HG02588 (cell line): ENCODE measurements around the gene POLD2.

ENCODE experiments used
- ATAC-seq: cut with Tn5 transposase; IDR thresholded peaks from one replicate; pipeline ENCODE4 v1.9.1; 2021; ENCODE audit warnings: mild to moderate bottlenecking, moderate library complexity; ENCODE audit not compliant: unreplicated experiment

The POLD2 gene

GRCh38 chr7:44102846-44103565, 20.3 kb downstream of the POLD2 start:
- no peak for ATAC-seq

- no peak for ATAC-seq
Observed at GRCh38 chr7:44101966-44102845, 21.1 kb downstream of the POLD2 start.

- no peak for ATAC-seq
Observed at GRCh38 chr7:44101303-44101965, 21.9 kb downstream of the POLD2 start.

- ATAC-seq: no peak
Observed at GRCh38 chr7:44100458-44101302, 22.7 kb downstream of the POLD2 start.

- no peak for ATAC-seq
Observed at GRCh38 chr7:44099669-44100068, 23.7 kb downstream of the POLD2 start.

GRCh38 chr7:44098092-44099068, 25.0 kb downstream of the POLD2 start:
- no peak for ATAC-seq

- peak; percentile 62 for ATAC-seq
Observed at GRCh38 chr7:44097064-44097932, 26.1 kb downstream of the POLD2 start.

GRCh38 chr7:44096326-44096881, 26.9 kb downstream of the POLD2 start:
- no peak for ATAC-seq

GRCh38 chr7:44095781-44096180, 27.6 kb downstream of the POLD2 start:
- no peak for ATAC-seq

- ATAC-seq: no peak
Observed at GRCh38 chr7:44094883-44095592, 28.3 kb downstream of the POLD2 start.

GRCh38 chr7:44094365-44094764, 29.0 kb downstream of the POLD2 start:
- ATAC-seq: no peak

GRCh38 chr7:44093102-44093641, 30.2 kb downstream of the POLD2 start:
- ATAC-seq: no peak

GRCh38 chr7:44087911-44088838, 35.2 kb downstream of the POLD2 start:
- no peak for ATAC-seq

GRCh38 chr7:44086627-44087026, 36.7 kb downstream of the POLD2 start:
- ATAC-seq: no peak

GRCh38 chr7:44085546-44085945, 37.8 kb downstream of the POLD2 start:
- ATAC-seq: no peak

GRCh38 chr7:44084701-44085100, 38.6 kb downstream of the POLD2 start:
- no peak for ATAC-seq
